ENCODE results near the gene TRIM56.
"Not testable (repeated sequence)": the region's sequence is repeated elsewhere in the genome, so short reads cannot be mapped to it uniquely, and the experiment has no call there.

TRIM56 gene

GRCh38 chr7:101092266-101092905 lies 7.1 kb downstream of the TRIM56 start:
- DNase-seq: not testable (repeated sequence)

GRCh38 chr7:101093906-101094305 lies 8.6 kb downstream of the TRIM56 start:
- DNase-seq: no peak

GRCh38 chr7:101094376-101094775 lies 9.1 kb downstream of the TRIM56 start:
- no peak for DNase-seq

- no peak for DNase-seq
These were observed 9.6 kb downstream of the TRIM56 start for GRCh38 chr7:101094791-101095375.

- no peak for DNase-seq
These were observed 11.2 kb downstream of the TRIM56 start for GRCh38 chr7:101096331-101096956.

GRCh38 chr7:101096957-101097347 lies 11.7 kb downstream of the TRIM56 start:
- DNase-seq: no peak

- no peak for DNase-seq
These were observed 12.3 kb downstream of the TRIM56 start for GRCh38 chr7:101097561-101097960.

GRCh38 chr7:101099969-101100781 lies 14.9 kb downstream of the TRIM56 start:
- peak; percentile 17 for DNase-seq

- DNase-seq: no peak
These were observed 15.9 kb downstream of the TRIM56 start for GRCh38 chr7:101100858-101101847.

GRCh38 chr7:101102026-101102425 lies 16.7 kb downstream of the TRIM56 start:
- DNase-seq: no peak

- not testable (repeated sequence) for DNase-seq
These were observed 18.4 kb downstream of the TRIM56 start for GRCh38 chr7:101103701-101104100.

GRCh38 chr7:101104193-101104713 lies 19.0 kb downstream of the TRIM56 start:
- DNase-seq: no peak

- no peak for DNase-seq
These were observed 19.5 kb downstream of the TRIM56 start for GRCh38 chr7:101104799-101105198.

GRCh38 chr7:101105248-101105647 lies 20.0 kb downstream of the TRIM56 start:
- DNase-seq: not testable (repeated sequence)

GRCh38 chr7:101106386-101106785 lies 21.1 kb downstream of the TRIM56 start:
- DNase-seq: no peak

GRCh38 chr7:101108330-101108857 lies 23.1 kb downstream of the TRIM56 start:
- DNase-seq: no peak

GRCh38 chr7:101108961-101109360 lies 23.7 kb downstream of the TRIM56 start:
- DNase-seq: no peak

- no peak for DNase-seq
These were observed 24.1 kb downstream of the TRIM56 start for GRCh38 chr7:101109368-101109767.

- DNase-seq: no peak
These were observed 26.0 kb downstream of the TRIM56 start for GRCh38 chr7:101111261-101111660.

GRCh38 chr7:101112233-101112632 lies 27.0 kb downstream of the TRIM56 start:
- DNase-seq: no peak

GRCh38 chr7:101113140-101113539 lies 27.9 kb downstream of the TRIM56 start:
- not testable (repeated sequence) for DNase-seq

GRCh38 chr7:101113836-101114235 lies 28.6 kb downstream of the TRIM56 start:
- no peak for DNase-seq
